Tibial artery (tissue), 4 donors: ENCODE results near the gene COBLL1.

Source experiments
- DNase-seq, 2 donors: peaks; one replicate each; pipeline ENCODE4 v3.0.0-alpha.2; 2019
- H3K27ac ChIP-seq, 2 donors: fragments of 200-600 bp; sonication (generic) in 1 of 2; 1 replicate in 1 of 2; 2 replicates in 1 of 2; pipeline ENCODE4 v1.5.1; 2018 to 2019; ENCODE audit warnings: mild to moderate bottlenecking in 1 of 2
- H3K27me3 ChIP-seq, 2 donors: fragments of 200-600 bp; sonication (generic) in 1 of 2; one replicate each; pipeline versions ENCODE4 v1.5.1 to v1.6.0; 2016 to 2019
- H3K36me3 ChIP-seq, 3 donors: fragments of 200-600 bp; sonication (generic) in 2 of 3; one replicate each; pipeline ENCODE4 v1.5.1; 2016 to 2019; ENCODE audit warnings: mild to moderate bottlenecking in 2 of 3
- H3K4me1 ChIP-seq, 4 donors: fragments of 200-600 bp; sonication (generic) in 2 of 4; 1 replicate in 3 of 4; 2 replicates in 1 of 4; pipeline ENCODE4 v1.5.1; 2016 to 2019
- H3K4me3 ChIP-seq, 2 donors: fragments of 200-600 bp; sonication (generic) in 1 of 2; 1 replicate in 1 of 2; 2 replicates in 1 of 2; pipeline ENCODE4 v1.5.1; 2018 to 2019; ENCODE audit warnings: mild to moderate bottlenecking in 2 of 2
- H3K9me3 ChIP-seq, 3 donors: fragments of 200-600 bp; sonication (generic) in 1 of 3; one replicate each; pipeline ENCODE4 v1.5.1; 2016 to 2019
- intact Hi-C: fragments of 100-400 bp; cut with DNase I; formaldehyde crosslinking; loops from one replicate; pipeline ENCODE4 v1.15.0; 2023; ENCODE audit warnings: low total_unique reads
- TF ChIP-seq, protein P1 (sequence below), 2 experiments: fragments of 200-600 bp in 1 of 2; fragments of 450-650 bp in 1 of 2; IDR thresholded peaks; one replicate each; pipeline ENCODE4 v1.5.1; 2017 to 2019; ENCODE audit warnings: antibody characterized with exemption in 2 of 2, mild to moderate bottlenecking in 1 of 2, moderate library complexity in 1 of 2

COBLL1 gene

GRCh38 chr2:164735309-164735919, 106.2 kb downstream of the COBLL1 start:
- Histone ChIP-seq H3K4me1 (peaks cover 0 to 49% (median 16%) of the 10 kb centered on the region in 4 donors), H3K27me3 (no peaks in the 10 kb centered on the region), H3K36me3 (no peaks in the 10 kb centered on the region), H3K9me3 (no peaks in the 10 kb centered on the region), H3K27ac (no peak overlapping the region), H3K4me3 (no peak overlapping the region)
- DNase-seq = no peak
- intact Hi-C loops = loop anchor here (5.0 kb wide), 2 partner anchors 107 to 177 kb away; partner anchors contain the start of gene COBLL1
- TF ChIP-seq, protein P1, sequence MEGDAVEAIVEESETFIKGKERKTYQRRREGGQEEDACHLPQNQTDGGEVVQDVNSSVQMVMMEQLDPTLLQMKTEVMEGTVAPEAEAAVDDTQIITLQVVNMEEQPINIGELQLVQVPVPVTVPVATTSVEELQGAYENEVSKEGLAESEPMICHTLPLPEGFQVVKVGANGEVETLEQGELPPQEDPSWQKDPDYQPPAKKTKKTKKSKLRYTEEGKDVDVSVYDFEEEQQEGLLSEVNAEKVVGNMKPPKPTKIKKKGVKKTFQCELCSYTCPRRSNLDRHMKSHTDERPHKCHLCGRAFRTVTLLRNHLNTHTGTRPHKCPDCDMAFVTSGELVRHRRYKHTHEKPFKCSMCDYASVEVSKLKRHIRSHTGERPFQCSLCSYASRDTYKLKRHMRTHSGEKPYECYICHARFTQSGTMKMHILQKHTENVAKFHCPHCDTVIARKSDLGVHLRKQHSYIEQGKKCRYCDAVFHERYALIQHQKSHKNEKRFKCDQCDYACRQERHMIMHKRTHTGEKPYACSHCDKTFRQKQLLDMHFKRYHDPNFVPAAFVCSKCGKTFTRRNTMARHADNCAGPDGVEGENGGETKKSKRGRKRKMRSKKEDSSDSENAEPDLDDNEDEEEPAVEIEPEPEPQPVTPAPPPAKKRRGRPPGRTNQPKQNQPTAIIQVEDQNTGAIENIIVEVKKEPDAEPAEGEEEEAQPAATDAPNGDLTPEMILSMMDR (IDR thresholded peaks at IDR 0.05) = no peak

GRCh38 chr2:164734196-164734595, 107.4 kb downstream of the COBLL1 start:
- TF ChIP-seq, protein P1 (IDR thresholded peaks at IDR 0.05) = no peak
- no peaks in the 10 kb centered on the region for H3K9me3 ChIP-seq
- intact Hi-C loops = no loop called here

GRCh38 chr2:164725542-164725941, 116.1 kb downstream of the COBLL1 start:
- Histone ChIP-seq H3K27me3 (no peaks in the 10 kb centered on the region), H3K4me1 (peaks cover 0 to 16% (median 4%) of the 10 kb centered on the region in 4 donors), H3K27ac (no peak overlapping the region), H3K4me3 (no peak overlapping the region), H3K9me3 (no peaks in the 10 kb centered on the region), H3K36me3 (peaks cover 2 to 8% (median 4%) of the 10 kb centered on the region in 3 donors)
- intact Hi-C loops = no loop called here
- TF ChIP-seq, protein P1 (IDR thresholded peaks at IDR 0.05) = no peak
- DNase-seq = no peak

More at GRCh38 chr2:164734196-164734595, 107.4 kb downstream of the COBLL1 start:
- H3K27ac ChIP-seq = no peak overlapping the region
- no peaks in the 10 kb centered on the region for H3K27me3 ChIP-seq
- no peaks in the 10 kb centered on the region for H3K36me3 ChIP-seq
- no peak overlapping the region for H3K4me3 ChIP-seq
- no peak for DNase-seq
- peaks cover 0 to 37% (median 10%) of the 10 kb centered on the region in 4 donors for H3K4me1 ChIP-seq

DNA sequence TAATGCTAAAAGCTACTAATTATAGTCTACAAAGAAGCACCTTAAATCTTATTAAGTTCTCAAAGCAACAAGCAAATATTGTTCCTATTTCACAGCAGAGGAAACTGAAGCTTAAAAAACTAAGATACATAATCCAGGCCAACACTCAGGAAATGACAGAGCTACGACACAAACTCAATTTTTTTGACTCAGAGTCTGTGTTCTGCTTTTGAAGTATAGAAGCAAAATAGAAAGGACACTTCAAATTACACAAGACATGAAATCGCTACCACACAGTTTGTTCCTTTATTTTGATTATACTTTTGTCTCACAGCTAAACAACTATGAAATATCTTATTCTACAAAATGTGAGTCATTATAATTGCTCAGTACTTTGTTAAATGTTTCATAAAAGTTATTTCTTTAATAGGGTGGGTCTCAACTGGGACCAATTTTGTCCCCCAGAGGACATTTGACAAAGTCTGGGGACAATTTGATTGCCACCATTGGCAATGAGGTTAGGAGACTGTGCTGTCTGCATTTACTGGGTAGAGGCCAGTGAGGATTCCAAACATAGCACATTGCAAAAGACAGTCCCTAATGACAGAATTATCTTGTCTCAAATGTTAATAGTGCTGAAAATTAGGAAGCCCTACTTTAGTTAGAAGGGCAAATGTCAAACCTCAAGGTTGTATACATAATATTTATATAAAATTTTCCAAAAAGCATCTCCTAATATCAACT, 118.8 kb downstream of the COBLL1 start:
- Histone ChIP-seq H3K27ac (no peak overlapping the region), H3K4me3 (no peak overlapping the region), H3K27me3 (no peaks in the 10 kb centered on the region), H3K36me3 (peaks cover 4 to 22% (median 12%) of the 10 kb centered on the region in 3 donors), H3K4me1 (peaks cover 0 to 27% (median 5%) of the 10 kb centered on the region in 4 donors), H3K9me3 (no peaks in the 10 kb centered on the region)
- intact Hi-C loops = no loop called here
- DNase-seq = no peak
- TF ChIP-seq, protein P1 (IDR thresholded peaks at IDR 0.05) = no peak

DNA sequence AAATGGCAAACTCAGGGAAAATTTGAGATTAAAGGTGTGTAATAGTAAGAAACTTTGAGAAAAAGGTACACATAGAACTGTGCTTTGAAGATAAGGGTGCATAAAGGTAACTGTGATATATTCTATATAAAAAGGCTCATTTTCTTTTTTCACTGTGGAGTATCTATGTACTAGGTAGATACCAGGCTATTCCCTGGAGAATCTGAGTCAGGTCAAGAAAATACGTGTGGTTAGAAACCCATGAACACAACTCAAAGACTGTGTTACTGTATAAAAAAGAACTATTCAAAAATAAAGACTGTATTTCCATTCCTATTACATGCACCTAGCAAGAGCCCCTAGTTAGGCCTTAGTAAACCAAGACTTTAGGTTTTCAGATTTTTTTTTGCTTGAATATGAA, 120.2 kb downstream of the COBLL1 start:
- H3K27me3 ChIP-seq = no peaks in the 10 kb centered on the region
- no peak overlapping the region for H3K4me3 ChIP-seq
- no peak for DNase-seq
- peaks cover 0 to 27% (median 5%) of the 10 kb centered on the region in 4 donors for H3K4me1 ChIP-seq
- peaks cover 4 to 25% (median 12%) of the 10 kb centered on the region in 3 donors for H3K36me3 ChIP-seq
- H3K27ac ChIP-seq = no peak overlapping the region
- no peaks in the 10 kb centered on the region for H3K9me3 ChIP-seq
- intact Hi-C loops = no loop called here
- TF ChIP-seq, protein P1 (IDR thresholded peaks at IDR 0.05) = no peak
